Middle frontal gyrus (tissue), 1 donor: ENCODE data around the gene S100A7A.
A peak's percentile ranks its signal among the peaks of the same experiment; 100 is the strongest.
"Not testable (repeated sequence)": the region's sequence is repeated elsewhere in the genome, so short reads cannot be mapped to it uniquely, and the experiment has no call there.

Source experiments
- DNase-seq: peaks from one replicate; pipeline ENCODE4 v3.0.0-alpha.2; 2015; ENCODE audit warnings: low spot score; ENCODE audit errors: extremely low spot score

The S100A7A gene

GRCh38 chr1:153456396-153456795, 40.1 kb downstream of the S100A7A start:
- DNase-seq = peak; percentile 38

GRCh38 chr1:153459655-153460054, 43.3 kb downstream of the S100A7A start:
- peak; percentile 26 for DNase-seq

- DNase-seq = no peak
Measured at GRCh38 chr1:153460551-153460950, 44.2 kb downstream of the S100A7A start, which contains the start of gene S100A7. S100A7 (minus strand) TSS chr1:153460651; CDS start chr1:153459013, 1,638 bp downstream.

- not testable (repeated sequence) for DNase-seq
Measured at GRCh38 chr1:153462741-153463140, 46.4 kb downstream of the S100A7A start.

GRCh38 chr1:153465811-153466636, 49.7 kb downstream of the S100A7A start:
- no peak for DNase-seq

GRCh38 chr1:153466908-153467307, 50.6 kb downstream of the S100A7A start:
- no peak for DNase-seq

GRCh38 chr1:153470707-153471106, 54.4 kb downstream of the S100A7A start:
- no peak for DNase-seq
